MCF 10A (cell line): ENCODE results near the gene GCSAML. TPM values are rescaled to one million over a fixed set of nuclear protein-coding genes. Genes with fewer than 3 reads are reported as not detected.

ENCODE experiments used
- Bru-seq: library from RNA; stranded (reverse); fragments of 400-500 nt; gene quantifications from one replicate; lab custom pipeline; 2021; lab: Mats Ljungman, UMichigan
- BruChase-seq, 2 experiments: library from RNA; stranded (reverse); fragments of 400-500 nt; gene quantifications; one replicate each; lab custom pipeline; 2021; lab: Mats Ljungman, UMichigan
- BruUV-seq: library from RNA; stranded (reverse); fragments of 400-500 nt; replicated peaks from 2 replicates; lab custom pipeline; 2021; lab: Mats Ljungman, UMichigan
- CTCF ChIA-PET: fragments of 300-600 bp; sonication (Branson Sonifier 250); formaldehyde crosslinking; extraction: SDS; loops from one replicate; lab custom pipeline; 2021; ENCODE audit warnings: antibody characterized with exemption, inconsistent platforms; lab: Yijun Ruan, JAX
- POLR2A ChIA-PET: fragments of 300-600, 350-650 bp; sonication (Branson Sonifier 250); formaldehyde crosslinking; extraction: SDS; loops from one replicate; lab custom pipeline; 2020; ENCODE audit warnings: antibody characterized with exemption, inconsistent platforms; lab: Yijun Ruan, JAX
- DNase-seq: peaks from one replicate; pipeline ENCODE4 v3.0.0-alpha.2; 2018; ENCODE audit not compliant: unreplicated experiment
- H3K27ac Mint-ChIP-seq: one replicate; pipeline ENCODE4 v1.8.0; 2022; ENCODE audit warnings: mild to moderate bottlenecking, low read depth, mixed read lengths; ENCODE audit not compliant: unreplicated experiment
- H3K27me3 Mint-ChIP-seq: one replicate; pipeline ENCODE4 v1.8.0; 2022; ENCODE audit warnings: mixed read lengths; ENCODE audit not compliant: insufficient read depth, unreplicated experiment
- H3K36me3 Mint-ChIP-seq: one replicate; pipeline ENCODE4 v1.8.0; 2022; ENCODE audit warnings: mild to moderate bottlenecking, moderate library complexity, mixed read lengths; ENCODE audit not compliant: insufficient read depth, unreplicated experiment
- H3K4me1 Mint-ChIP-seq: one replicate; pipeline ENCODE4 v1.8.0; 2022; ENCODE audit warnings: mixed read lengths; ENCODE audit not compliant: insufficient read depth, unreplicated experiment
- H3K4me3 Mint-ChIP-seq: one replicate; pipeline ENCODE4 v1.8.0; 2022; ENCODE audit warnings: mild to moderate bottlenecking, moderate library complexity, mixed read lengths; ENCODE audit not compliant: unreplicated experiment
- H3K9me3 Mint-ChIP-seq: one replicate; pipeline ENCODE4 v1.8.0; 2022; ENCODE audit warnings: mixed read lengths; ENCODE audit not compliant: unreplicated experiment
- CTCF ChIP-seq: fragments of 200-600 bp; IDR thresholded peaks from one replicate; pipeline ENCODE4 v1.8.0; 2022; ENCODE audit warnings: antibody characterized with exemption, mild to moderate bottlenecking; ENCODE audit not compliant: unreplicated experiment
- intact Hi-C: fragments of 100-400 bp; cut with micrococcal nuclease; formaldehyde crosslinking; loops from 2 replicates; pipeline ENCODE4 v1.14.1; 2022
- long read RNA-seq: library from polyadenylated mRNA; stranded (forward); transcript quantifications from one replicate; pipeline ENCODE4 v2.0.0, GENCODE V29; 2022
- total RNA-seq: library from RNA; stranded (reverse); gene quantifications from 2 replicates; pipeline ENCODE4 v1.2.3, GENCODE V29; 2022

Gene GCSAML
- not detected in 2 replicates for total RNA-seq
- not detected for Bru-seq, nascent RNA
- BruChase-seq, experiment 1, labeled RNA remaining after a 6-hour chase: percentile 3 among the genes with signal in this experiment
- percentile 6 among the genes with signal in this experiment for BruChase-seq, experiment 2, labeled RNA remaining after a 2-hour chase
- long read RNA-seq: 0 reads

- CTCF ChIA-PET: interaction anchor here (0.5 kb wide), 1 partner anchor 29 kb away, joined by 3 read pairs; no protein-coding TSS in a partner anchor
- no peak for DNase-seq
- POLR2A ChIA-PET: no interaction called here
- TF ChIP-seq CTCF: no peak
- Mint-ChIP-seq H3K9me3 (peaks cover 8% of the 10 kb centered on the region), H3K27me3 (no peaks in the 10 kb centered on the region), H3K36me3 (no peaks in the 10 kb centered on the region), H3K4me3 (no peak within 1 kb of the TSS), H3K27ac (no peak within 1 kb of the TSS), H3K4me1 (peaks cover 6% of the 10 kb centered on the region)
- no TSS peak for BruUV-seq
- intact Hi-C loops: no loop called here
These were observed at the start of gene GCSAML for GRCh38 chr1:247548769-247549182. TSS of gene GCSAML (plus strand) at chr1:247549134. CDS start at chr1:247549192, 58 bp downstream.

GRCh38 chr1:247500865-247501264 is 48.1 kb upstream of the GCSAML start:
- H3K27ac Mint-ChIP-seq: no peak overlapping the region
- peak; percentile 18 for DNase-seq
- POLR2A ChIA-PET: no interaction called here
- no peaks in the 10 kb centered on the region for H3K27me3 Mint-ChIP-seq
- intact Hi-C loops: no loop called here
- BruUV-seq: no TSS peak
- H3K4me3 Mint-ChIP-seq: no peak overlapping the region
- TF ChIP-seq CTCF: no peak
- CTCF ChIA-PET: interaction anchor here (0.8 to 1.2 kb wide), 2 partner anchors 13 to 111 kb away, joined by 3 read pairs; no protein-coding TSS in a partner anchor
- no peaks in the 10 kb centered on the region for H3K9me3 Mint-ChIP-seq
- H3K36me3 Mint-ChIP-seq: no peaks in the 10 kb centered on the region
- peaks cover 12% of the 10 kb centered on the region for H3K4me1 Mint-ChIP-seq

- Mint-ChIP-seq H3K9me3 (no peaks in the 10 kb centered on the region), H3K36me3 (no peaks in the 10 kb centered on the region), H3K4me1 (no peaks in the 10 kb centered on the region), H3K27ac (no peak overlapping the region), H3K4me3 (no peak overlapping the region), H3K27me3 (peaks cover 16% of the 10 kb centered on the region)
- CTCF ChIA-PET: interaction anchor here (1.1 kb wide), 1 partner anchor 17 kb away, joined by 3 read pairs; no protein-coding TSS in a partner anchor
- BruUV-seq: no TSS peak
- POLR2A ChIA-PET: no interaction called here
- intact Hi-C loops: no loop called here
- no peak for TF ChIP-seq CTCF
- no peak for DNase-seq
These were observed 42.1 kb upstream of the GCSAML start for GRCh38 chr1:247506831-247507230.

GRCh38 chr1:247517795-247518612 is 30.9 kb upstream of the GCSAML start:
- ChIA-PET CTCF (interaction anchor here (0.6 to 0.9 kb wide), 3 partner anchors 34 to 1101 kb away, joined by 3 to 4 read pairs (median 3); no protein-coding TSS in a partner anchor), POLR2A (interaction anchor here (0.6 kb wide), 1 partner anchor 74 kb away, joined by 3 read pairs; no protein-coding TSS in a partner anchor)
- Mint-ChIP-seq H3K27me3 (no peaks in the 10 kb centered on the region), H3K27ac (no peak overlapping the region), H3K4me1 (no peaks in the 10 kb centered on the region), H3K36me3 (no peaks in the 10 kb centered on the region), H3K4me3 (no peak overlapping the region), H3K9me3 (no peaks in the 10 kb centered on the region)
- DNase-seq: no peak
- intact Hi-C loops: no loop called here
- TF ChIP-seq CTCF: no peak
- no TSS peak for BruUV-seq
